Keratinocyte (primary cell): ENCODE measurements around the gene SLC34A3. TPM values are rescaled to one million over a fixed set of nuclear protein-coding genes. Genes with fewer than 3 reads are reported as not detected.

Experiments used
- DNase-seq: peaks from one replicate; pipeline ENCODE4 v3.0.0-alpha.2; 2011; ENCODE audit warnings: low read depth, missing footprints, low spot score
- FAIRE-seq: peaks from 2 replicates; lab custom pipeline; 2011; peaks lifted over from hg19 to GRCh38; lab: Jason Lieb, UNC
- H2AFZ ChIP-seq: 2 replicates; pipeline ENCODE4 v1.6.0; 2012; ENCODE audit warnings: low read length, control low read depth, inconsistent platforms; ENCODE audit not compliant: control insufficient read depth
- H3K27ac ChIP-seq: 2 replicates; pipeline ENCODE4 v1.5.1; 2011; ENCODE audit warnings: low read length; ENCODE audit not compliant: control insufficient read depth, insufficient read depth
- H3K27me3 ChIP-seq: 3 replicates; pipeline ENCODE4 v1.6.0; 2011; ENCODE audit warnings: low read length; ENCODE audit not compliant: control insufficient read depth, insufficient read depth; ENCODE audit errors: extremely low read depth
- H3K36me3 ChIP-seq, 2 experiments: 2 replicates in 1 of 2; 3 replicates in 1 of 2; pipeline ENCODE4 v1.5.1; 2011; ENCODE audit warnings: low read length in 2 of 2, mild to moderate bottlenecking in 1 of 2; ENCODE audit not compliant: control insufficient read depth in 2 of 2, insufficient read depth in 2 of 2; ENCODE audit errors: extremely low read depth in 1 of 2
- H3K4me1 ChIP-seq: 3 replicates; pipeline ENCODE4 v1.5.1; 2011; ENCODE audit warnings: low read length; ENCODE audit not compliant: control insufficient read depth, insufficient read depth; ENCODE audit errors: extremely low read depth
- H3K4me2 ChIP-seq: 3 replicates; pipeline ENCODE4 v1.6.0; 2011; ENCODE audit warnings: low read depth, low read length; ENCODE audit not compliant: control insufficient read depth, insufficient read depth; ENCODE audit errors: extremely low read depth
- H3K4me3 ChIP-seq, 3 experiments: fragments of 200-600 bp in 1 of 3; sonication (generic) in 1 of 3; 2 replicates in 2 of 3; 3 replicates in 1 of 3; pipeline ENCODE4 v1.5.1; 2011 to 2016; ENCODE audit warnings: low read length in 3 of 3, mild to moderate bottlenecking in 3 of 3, control low read depth in 2 of 3, inconsistent platforms in 1 of 3, low read depth in 1 of 3, mixed read lengths in 1 of 3, mixed run types in 1 of 3, moderate library complexity in 1 of 3; ENCODE audit not compliant: control insufficient read depth in 2 of 3, insufficient read depth in 2 of 3; ENCODE audit errors: extremely low read depth in 1 of 3
- H3K79me2 ChIP-seq: 2 replicates; pipeline ENCODE4 v1.6.0; 2012; ENCODE audit warnings: low read length; ENCODE audit not compliant: control insufficient read depth, insufficient read depth
- H3K9ac ChIP-seq: 3 replicates; pipeline ENCODE4 v1.6.0; 2011; ENCODE audit warnings: low read length; ENCODE audit not compliant: control insufficient read depth, insufficient read depth; ENCODE audit errors: extremely low read depth
- H3K9me1 ChIP-seq: 3 replicates; pipeline ENCODE4 v1.6.0; 2011; ENCODE audit warnings: low read length; ENCODE audit not compliant: control insufficient read depth, insufficient read depth; ENCODE audit errors: extremely low read depth
- H3K9me3 ChIP-seq: 2 replicates; pipeline ENCODE4 v1.5.1; 2012; ENCODE audit warnings: low read depth, low read length; ENCODE audit not compliant: control insufficient read depth
- H4K20me1 ChIP-seq: 3 replicates; pipeline ENCODE4 v1.6.0; 2011; ENCODE audit warnings: low read length; ENCODE audit not compliant: control insufficient read depth, insufficient read depth; ENCODE audit errors: extremely low read depth
- EZH2 ChIP-seq: IDR thresholded peaks from one replicate; pipeline ENCODE4 v1.6.1; 2012; ENCODE audit warnings: inconsistent platforms, mild to moderate bottlenecking, low read length, moderate library complexity
- dilution Hi-C: fragments of 300-500 bp; cut with MboI; formaldehyde crosslinking; loops from one replicate; pipeline ENCODE4 v1.7.0; 2020; ENCODE audit warnings: low sequenced_read_pairs; ENCODE audit not compliant: extremely low pct_ligation_motif_present
- polyA plus RNA-seq, 5 experiments: library from polyadenylated mRNA; depleted of rRNA in 3 of 5; stranded (reverse) in 3 of 5; stranded (forward) in 1 of 5; unstranded in 1 of 5; fragments of >200 nt; gene quantifications; 1 replicate in 1 of 5; 2 replicates in 3 of 5; 3 replicates in 1 of 5; pipeline versions ENCODE4 v1.2.1 to v1.2.3, GENCODE V29; 2011 to 2012; ENCODE audit warnings: missing spikeins in 2 of 5, low read depth in 1 of 5, low replicate concordance in 1 of 5
- TF ChIP-seq, protein P1 (sequence below), 3 experiments: IDR thresholded peaks in 1 of 3; conservative IDR thresholded peaks in 1 of 3; optimal IDR thresholded peaks in 1 of 3; 2 replicates in 2 of 3; 3 replicates in 1 of 3; pipeline versions ENCODE3 to v1.5.1; 2011; ENCODE audit warnings: low read length in 3 of 3, mild to moderate bottlenecking in 3 of 3, moderate library complexity in 2 of 3, control low read depth in 1 of 3, inconsistent platforms in 1 of 3; ENCODE audit not compliant: insufficient read depth in 2 of 3; ENCODE audit errors: extremely low read depth in 1 of 3

The SLC34A3 gene
- polyA plus RNA-seq, 1 donor (not counting 4 experiments of a cell fraction or from before 2014, with no cell fraction given) = not detected

GRCh38 chr9:137272241-137273094, 41.8 kb downstream of the SLC34A3 start:
- peaks cover 20 to 28% of the 10 kb centered on the region in 2 experiments for H3K36me3 ChIP-seq
- no peak for FAIRE-seq
- H3K27me3 ChIP-seq = no peaks in the 10 kb centered on the region

DNA sequence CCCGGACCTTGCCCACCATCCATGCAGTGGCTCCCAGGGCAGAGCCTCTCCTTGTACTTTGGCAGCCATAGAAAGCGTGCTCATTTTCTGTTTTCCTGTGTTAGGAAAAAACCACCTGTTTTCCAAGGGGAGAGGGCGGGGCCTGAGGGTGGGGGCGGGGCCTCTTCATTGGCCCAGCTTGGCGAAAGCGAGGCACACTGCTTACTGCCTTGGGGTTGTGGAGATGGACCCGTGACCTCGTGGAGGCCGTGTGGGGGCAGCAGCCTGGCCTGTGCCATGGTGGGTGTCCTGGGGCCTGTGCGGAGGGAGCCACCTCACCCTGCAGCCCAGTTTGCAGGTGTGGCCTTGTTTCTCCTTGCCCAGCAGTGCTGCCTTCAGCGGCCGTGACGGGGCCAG, 42.4 kb downstream of the SLC34A3 start:
- dilution Hi-C loops = no loop called here
- H3K79me2 ChIP-seq = peaks cover 4% of the 10 kb centered on the region
- H3K4me1 ChIP-seq = peaks cover 27% of the 10 kb centered on the region
- TF ChIP-seq EZH2 = no peak
- TF ChIP-seq, protein P1, sequence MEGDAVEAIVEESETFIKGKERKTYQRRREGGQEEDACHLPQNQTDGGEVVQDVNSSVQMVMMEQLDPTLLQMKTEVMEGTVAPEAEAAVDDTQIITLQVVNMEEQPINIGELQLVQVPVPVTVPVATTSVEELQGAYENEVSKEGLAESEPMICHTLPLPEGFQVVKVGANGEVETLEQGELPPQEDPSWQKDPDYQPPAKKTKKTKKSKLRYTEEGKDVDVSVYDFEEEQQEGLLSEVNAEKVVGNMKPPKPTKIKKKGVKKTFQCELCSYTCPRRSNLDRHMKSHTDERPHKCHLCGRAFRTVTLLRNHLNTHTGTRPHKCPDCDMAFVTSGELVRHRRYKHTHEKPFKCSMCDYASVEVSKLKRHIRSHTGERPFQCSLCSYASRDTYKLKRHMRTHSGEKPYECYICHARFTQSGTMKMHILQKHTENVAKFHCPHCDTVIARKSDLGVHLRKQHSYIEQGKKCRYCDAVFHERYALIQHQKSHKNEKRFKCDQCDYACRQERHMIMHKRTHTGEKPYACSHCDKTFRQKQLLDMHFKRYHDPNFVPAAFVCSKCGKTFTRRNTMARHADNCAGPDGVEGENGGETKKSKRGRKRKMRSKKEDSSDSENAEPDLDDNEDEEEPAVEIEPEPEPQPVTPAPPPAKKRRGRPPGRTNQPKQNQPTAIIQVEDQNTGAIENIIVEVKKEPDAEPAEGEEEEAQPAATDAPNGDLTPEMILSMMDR (optimal IDR thresholded peaks at IDR 0.05 in 1 of 3, IDR thresholded peaks at IDR 0.05 in 1 of 3, conservative IDR thresholded peaks at IDR 0.05 in 1 of 3; ENCODE audit: extremely low read depth in 1 of 3, insufficient read depth in 2 of 3, low read length in 3 of 3) = no peak
- H3K9ac ChIP-seq = no peak overlapping the region
- H3K4me2 ChIP-seq = no peak overlapping the region
- no peaks in the 10 kb centered on the region for H3K9me1 ChIP-seq
- no peak overlapping the region for H2AFZ ChIP-seq
- H4K20me1 ChIP-seq = peaks cover 12% of the 10 kb centered on the region
- H3K9me3 ChIP-seq = no peaks in the 10 kb centered on the region
- H3K27ac ChIP-seq = no peak overlapping the region
- H3K36me3 ChIP-seq = peaks cover 15 to 28% of the 10 kb centered on the region in 2 experiments
- no peak for FAIRE-seq
- no peak overlapping the region for H3K4me3 ChIP-seq
- no peaks in the 10 kb centered on the region for H3K27me3 ChIP-seq
- no peak for DNase-seq

More at GRCh38 chr9:137272241-137273094, 41.8 kb downstream of the SLC34A3 start:
- no peak overlapping the region for H3K9ac ChIP-seq
- H3K4me2 ChIP-seq = no peak overlapping the region
- H4K20me1 ChIP-seq = peaks cover 12% of the 10 kb centered on the region
- peaks cover 26% of the 10 kb centered on the region for H3K4me1 ChIP-seq
- no peaks in the 10 kb centered on the region for H3K9me1 ChIP-seq
- no peak overlapping the region for H3K4me3 ChIP-seq
- H3K9me3 ChIP-seq = no peaks in the 10 kb centered on the region
- no peak overlapping the region for H2AFZ ChIP-seq
- H3K79me2 ChIP-seq = peaks cover 4% of the 10 kb centered on the region
- TF ChIP-seq EZH2 = no peak
- TF ChIP-seq, protein P1 (optimal IDR thresholded peaks at IDR 0.05 in 1 of 3, IDR thresholded peaks at IDR 0.05 in 1 of 3, conservative IDR thresholded peaks at IDR 0.05 in 1 of 3; ENCODE audit: extremely low read depth in 1 of 3, insufficient read depth in 2 of 3, low read length in 3 of 3) = no peak
- dilution Hi-C loops = no loop called here
- H3K27ac ChIP-seq = no peak overlapping the region
- DNase-seq = no peak
